SK-N-MC (cell line): ENCODE measurements around the gene PEX11G.

ENCODE experiments used
- EZH2 ChIP-seq: fragments of 200-600 bp; sonication (generic); IDR thresholded peaks from one replicate; pipeline ENCODE4 v1.6.1; 2017; ENCODE audit warnings: antibody characterized with exemption
- FOXP2 ChIP-seq: optimal IDR thresholded peaks from 2 replicates; pipeline ENCODE3; 2011; ENCODE audit warnings: mild to moderate bottlenecking, moderate library complexity; ENCODE audit not compliant: insufficient read depth; ENCODE audit errors: extremely low read length, control extremely low read depth
- POLR2AphosphoS5 ChIP-seq: IDR thresholded peaks from 2 replicates; pipeline ENCODE4 v1.6.1; 2012; ENCODE audit warnings: mild to moderate bottlenecking, low read depth, low read length, borderline replicate concordance

DNA sequence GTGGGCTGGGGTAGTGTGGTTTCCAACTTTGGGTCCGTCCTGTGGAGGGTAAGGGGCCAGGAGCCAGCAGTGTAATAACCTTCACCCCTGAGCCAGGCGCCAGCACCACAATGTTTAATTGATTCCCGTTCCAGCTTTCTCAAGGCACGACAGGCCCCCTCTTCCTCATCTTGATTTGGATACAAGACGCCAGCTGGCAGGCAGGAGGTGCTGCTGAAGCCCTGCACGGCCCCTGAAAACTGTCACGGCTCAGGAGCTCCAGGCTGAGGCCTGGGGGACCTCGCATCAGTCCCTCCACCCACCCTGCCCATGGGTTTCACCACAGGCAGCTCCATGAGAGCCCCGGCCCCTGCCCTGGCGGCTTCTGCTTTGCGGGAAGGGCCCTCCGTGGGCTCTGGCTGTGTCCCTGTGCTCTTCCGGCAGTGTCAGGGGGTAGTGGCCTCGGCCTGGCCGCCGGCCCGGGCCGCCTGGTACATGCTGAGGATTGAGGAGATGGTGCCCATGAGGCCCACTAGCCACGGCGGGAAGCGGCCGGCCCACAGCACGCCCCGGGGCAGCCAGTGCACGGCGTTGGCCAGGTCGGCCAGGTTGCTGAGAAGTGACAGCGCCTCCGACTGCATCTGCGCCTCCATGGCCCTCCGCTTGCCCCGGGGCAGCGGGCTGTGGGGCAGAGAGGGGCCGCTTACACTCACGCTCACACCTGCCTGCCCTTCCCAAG is 11.9 kb downstream of the PEX11G start:
- TF ChIP-seq EZH2: no peak
- TF ChIP-seq POLR2AphosphoS5: no peak
- TF ChIP-seq FOXP2: no peak
